ENCODE data around the gene REEP5. TPM values are rescaled to one million over a fixed set of nuclear protein-coding genes. Genes with fewer than 3 reads are reported as not detected.

The REEP5 gene
- polyA plus RNA-seq, 6 donors from 2014 or later: 92.3 to 138 (median 101) TPM

DNA sequence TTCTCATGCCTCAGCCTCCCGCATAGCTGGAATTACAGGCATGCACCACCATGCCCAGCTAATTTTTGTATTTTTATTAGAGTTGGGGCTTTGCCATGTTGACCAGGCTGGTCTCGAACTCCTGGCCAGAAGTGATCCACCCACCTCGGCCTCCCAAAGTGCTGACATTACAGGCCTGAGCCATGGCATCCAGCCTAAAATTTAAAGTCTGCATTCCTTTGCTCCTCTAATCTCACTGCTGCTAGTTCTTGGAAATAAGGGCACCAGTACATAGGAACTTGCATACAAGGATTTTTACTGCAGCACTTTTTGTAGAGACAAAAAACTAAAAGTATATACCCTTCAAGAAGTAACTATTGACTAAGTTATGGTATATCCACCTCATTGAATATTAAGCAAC is 34.6 kb upstream of the REEP5 start:
- no peak overlapping the region for H3K4me3 Mint-ChIP-seq
- H3K4me1 Mint-ChIP-seq: peaks cover 0 to 9% (median 5%) of the 10 kb centered on the region in 3 donors
- H3K36me3 Mint-ChIP-seq: no peaks in the 10 kb centered on the region
- H3K9me3 Mint-ChIP-seq: peaks cover 0 to 2% (median 0%) of the 10 kb centered on the region in 7 donors
- H3K27ac Mint-ChIP-seq: no peak overlapping the region
- no peak for DNase-seq
- ATAC-seq (ENCODE audit: low read depth in 2 of 2): no peak
- no peaks in the 10 kb centered on the region for H3K27me3 Mint-ChIP-seq

DNA sequence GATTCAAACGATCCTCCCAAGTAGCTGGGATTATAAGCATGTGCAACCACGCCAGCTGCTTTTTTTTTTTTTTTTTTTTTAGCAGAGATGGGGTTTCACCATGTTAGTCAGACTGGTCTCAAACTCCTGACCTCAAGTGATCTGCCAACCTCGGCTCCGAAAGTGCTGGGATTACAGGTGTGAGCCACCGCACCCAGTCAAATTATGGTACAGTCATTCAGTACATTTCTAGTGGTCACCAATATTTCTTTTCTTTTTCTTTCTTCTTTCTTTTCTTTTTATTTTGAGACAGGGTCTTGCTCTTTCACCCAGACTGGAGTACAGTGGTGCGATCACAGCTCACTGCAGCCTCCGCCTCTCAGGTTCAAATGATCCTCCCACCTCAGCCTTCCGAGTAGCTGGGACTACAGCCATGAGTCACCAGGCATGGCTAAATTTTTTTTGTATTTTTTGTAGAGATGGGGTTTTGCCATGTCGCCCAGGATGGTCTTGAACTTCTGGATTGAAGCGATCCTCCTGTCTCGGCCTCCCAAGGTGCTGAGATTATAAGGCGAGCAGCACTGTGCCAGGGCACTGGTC is 29.2 kb upstream of the REEP5 start:
- H3K36me3 Mint-ChIP-seq: no peaks in the 10 kb centered on the region

GRCh38 chr5:112948458-112948857 is 26.4 kb upstream of the REEP5 start:
- DNase-seq: no peak
- no peak overlapping the region for H3K27ac Mint-ChIP-seq
- no peaks in the 10 kb centered on the region for H3K27me3 Mint-ChIP-seq
- H3K4me3 Mint-ChIP-seq: no peak overlapping the region
- H3K4me1 Mint-ChIP-seq: no peaks in the 10 kb centered on the region
- H3K36me3 Mint-ChIP-seq: no peaks in the 10 kb centered on the region
- H3K9me3 Mint-ChIP-seq: peaks cover 0 to 3% (median 0%) of the 10 kb centered on the region in 7 donors
- ATAC-seq (ENCODE audit: low read depth in 2 of 2): no peak

More for the DNA sequence above, 29.2 kb upstream of the REEP5 start:
- no peak for ATAC-seq (ENCODE audit: low read depth in 2 of 2)
- Mint-ChIP-seq H3K9me3 (peaks cover 0 to 3% (median 0%) of the 10 kb centered on the region in 7 donors), H3K4me3 (no peak overlapping the region), H3K4me1 (no peaks in the 10 kb centered on the region), H3K27me3 (no peaks in the 10 kb centered on the region), H3K27ac (peak overlapping the region in 1 of 6 donors; percentile 37)
- no peak for DNase-seq

DNA sequence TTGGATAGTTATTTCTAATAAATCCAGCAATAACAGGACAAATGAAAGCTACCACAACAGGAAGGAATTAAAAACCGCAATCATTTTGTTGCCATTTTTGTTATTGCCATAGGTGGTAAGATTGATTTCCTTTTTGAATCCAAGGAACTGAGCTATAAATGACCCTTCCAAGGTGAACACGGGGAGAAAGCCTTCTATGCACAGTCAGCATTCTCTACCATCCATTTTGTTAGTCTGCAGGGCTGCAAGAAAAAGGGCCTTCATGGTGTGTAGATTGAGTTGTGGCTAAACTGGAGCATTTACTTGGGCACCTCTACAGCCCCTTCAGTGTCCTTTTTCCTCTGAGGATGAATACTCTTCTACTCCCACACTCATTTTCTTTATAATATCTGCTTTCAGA is 18.6 kb upstream of the REEP5 start:
- Mint-ChIP-seq H3K9me3 (no peaks in the 10 kb centered on the region), H3K27ac (no peak overlapping the region)

DNA sequence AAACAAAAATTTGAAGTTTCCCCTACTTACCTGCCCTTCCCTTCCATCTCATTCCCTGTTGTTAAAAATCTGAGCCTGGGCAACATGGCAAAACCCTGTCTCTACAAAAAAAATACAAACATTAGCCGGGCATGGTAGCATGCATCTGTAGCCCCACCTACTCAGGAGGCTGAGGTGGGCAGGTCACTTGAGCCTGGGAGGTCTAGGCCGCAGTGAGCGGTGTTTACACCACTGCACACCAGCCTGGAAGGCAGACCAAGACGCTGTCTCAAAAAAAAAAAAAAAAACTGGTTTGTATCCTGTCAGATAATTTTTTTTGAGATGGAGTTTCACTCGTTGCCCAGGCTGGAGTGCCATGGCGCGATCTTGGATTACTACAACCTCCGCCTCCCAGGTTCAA is 16.3 kb upstream of the REEP5 start:
- peaks cover 0 to 5% (median 0%) of the 10 kb centered on the region in 7 donors for H3K9me3 Mint-ChIP-seq
- no peak overlapping the region for H3K27ac Mint-ChIP-seq
- H3K27me3 Mint-ChIP-seq: peaks cover 0 to 7% (median 0%) of the 10 kb centered on the region in 3 donors
- H3K4me1 Mint-ChIP-seq: peaks cover 8 to 11% (median 10%) of the 10 kb centered on the region in 3 donors
- no peak for DNase-seq
- peaks cover 0 to 8% of the 10 kb centered on the region in 2 donors for H3K36me3 Mint-ChIP-seq
- H3K4me3 Mint-ChIP-seq: no peak overlapping the region
- ATAC-seq (ENCODE audit: low read depth in 2 of 2): no peak

More for the DNA sequence above, 18.6 kb upstream of the REEP5 start:
- DNase-seq (no peak), ATAC-seq (ENCODE audit: low read depth in 2 of 2) (no peak)
- Mint-ChIP-seq H3K36me3 (no peaks in the 10 kb centered on the region), H3K4me3 (no peak overlapping the region), H3K27me3 (peaks cover 0 to 7% (median 0%) of the 10 kb centered on the region in 3 donors), H3K4me1 (peaks cover 0 to 5% (median 0%) of the 10 kb centered on the region in 3 donors)

DNA sequence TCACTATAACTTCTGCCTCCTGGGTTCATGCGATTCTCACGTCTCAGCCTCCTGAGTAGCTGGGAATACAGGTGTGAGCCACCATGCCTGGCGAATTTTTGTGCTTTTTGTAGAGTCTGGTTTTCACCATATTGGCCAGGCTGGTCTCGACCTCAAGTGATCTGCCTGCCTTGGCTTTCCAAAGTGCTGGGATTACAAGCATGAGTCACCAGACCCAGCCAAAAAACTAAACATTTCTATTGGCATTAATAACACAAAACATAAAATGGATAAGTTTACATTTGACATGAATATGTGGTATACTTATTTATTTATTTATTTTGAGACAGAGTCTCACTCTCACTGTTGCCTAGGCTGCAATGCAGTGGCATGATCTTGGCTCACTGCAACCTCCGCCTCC is 13.6 kb upstream of the REEP5 start:
- no peak for DNase-seq
- H3K4me3 Mint-ChIP-seq: no peak overlapping the region
- H3K4me1 Mint-ChIP-seq: peaks cover 15 to 17% (median 16%) of the 10 kb centered on the region in 3 donors
- no peak for ATAC-seq (ENCODE audit: low read depth in 2 of 2)
- no peaks in the 10 kb centered on the region for H3K27me3 Mint-ChIP-seq
- H3K9me3 Mint-ChIP-seq: peaks cover 0 to 5% (median 0%) of the 10 kb centered on the region in 7 donors
- H3K36me3 Mint-ChIP-seq: peaks cover 0 to 8% of the 10 kb centered on the region in 2 donors
- no peak overlapping the region for H3K27ac Mint-ChIP-seq

- peaks cover 21 to 30% (median 22%) of the 10 kb centered on the region in 3 donors for H3K4me1 Mint-ChIP-seq
- peaks cover 0 to 8% of the 10 kb centered on the region in 2 donors for H3K36me3 Mint-ChIP-seq
- H3K27ac Mint-ChIP-seq: no peak overlapping the region
- DNase-seq (no peak), ATAC-seq (ENCODE audit: low read depth in 2 of 2) (no peak)
- peaks cover 0 to 5% (median 0%) of the 10 kb centered on the region in 7 donors for H3K9me3 Mint-ChIP-seq
- no peaks in the 10 kb centered on the region for H3K27me3 Mint-ChIP-seq
- no peak overlapping the region for H3K4me3 Mint-ChIP-seq
Observed at GRCh38 chr5:112934366-112934663, 12.3 kb upstream of the REEP5 start.

GRCh38 chr5:112933651-112934365 is 11.8 kb upstream of the REEP5 start:
- no peak overlapping the region for H3K4me3 Mint-ChIP-seq
- no peak for DNase-seq
- H3K4me1 Mint-ChIP-seq: peaks cover 25 to 35% (median 26%) of the 10 kb centered on the region in 3 donors
- H3K9me3 Mint-ChIP-seq: peaks cover 0 to 5% (median 0%) of the 10 kb centered on the region in 7 donors
- no peak for ATAC-seq (ENCODE audit: low read depth in 2 of 2)
- no peak overlapping the region for H3K27ac Mint-ChIP-seq
- no peaks in the 10 kb centered on the region for H3K27me3 Mint-ChIP-seq
- H3K36me3 Mint-ChIP-seq: peaks cover 0 to 8% of the 10 kb centered on the region in 2 donors

DNA sequence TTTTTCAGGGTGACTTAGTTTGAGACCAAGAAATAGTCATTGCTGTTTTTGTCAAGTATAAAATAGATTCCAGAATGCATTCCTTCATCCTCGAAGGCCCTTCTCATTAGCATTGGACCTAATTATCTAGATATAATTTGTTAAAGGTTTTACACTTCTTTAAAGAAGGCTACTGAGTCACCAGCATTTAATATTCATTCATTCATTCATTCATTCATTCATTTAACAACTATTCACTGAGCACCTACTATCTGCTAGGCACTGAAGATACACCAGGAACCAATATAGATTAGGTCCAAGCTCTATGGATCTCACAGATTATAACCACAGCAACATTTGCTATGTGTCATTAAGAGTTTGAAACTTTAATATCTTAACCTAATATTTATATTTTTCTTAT is 11.1 kb upstream of the REEP5 start:
- H3K36me3 Mint-ChIP-seq: peaks cover 0 to 8% of the 10 kb centered on the region in 2 donors
- no peak for ATAC-seq (ENCODE audit: low read depth in 2 of 2)

DNA sequence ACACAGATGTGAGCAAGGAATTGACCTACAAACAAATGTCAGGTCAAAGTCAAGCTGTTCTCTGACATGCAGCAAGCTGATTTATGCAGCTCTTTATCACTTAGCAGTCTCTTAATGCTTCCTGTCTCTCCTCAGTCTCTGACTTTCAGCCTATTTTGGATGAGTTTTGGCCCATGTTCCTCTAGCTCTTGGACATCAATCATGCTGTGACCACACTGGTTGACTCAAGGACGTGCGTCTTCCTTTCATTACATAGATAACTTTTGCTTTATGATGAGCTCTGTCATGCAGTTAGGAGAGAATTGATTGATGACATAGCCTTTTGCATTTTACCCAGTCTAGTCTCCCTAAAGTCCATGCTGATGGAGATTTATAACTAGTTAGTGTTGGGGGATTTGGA is 9.4 kb upstream of the REEP5 start:
- H3K27me3 Mint-ChIP-seq: no peaks in the 10 kb centered on the region
- peak overlapping the region in 1 of 6 donors; percentile 82 for H3K27ac Mint-ChIP-seq
- H3K36me3 Mint-ChIP-seq: peaks cover 0 to 8% of the 10 kb centered on the region in 2 donors
- ATAC-seq (ENCODE audit: low read depth in 2 of 2): no peak
- DNase-seq: no peak
- H3K9me3 Mint-ChIP-seq: peaks cover 0 to 5% (median 0%) of the 10 kb centered on the region in 7 donors
- no peak overlapping the region for H3K4me3 Mint-ChIP-seq
- peaks cover 39 to 58% (median 49%) of the 10 kb centered on the region in 3 donors for H3K4me1 Mint-ChIP-seq

More for the DNA sequence above, 11.1 kb upstream of the REEP5 start:
- Mint-ChIP-seq H3K9me3 (peaks cover 0 to 5% (median 0%) of the 10 kb centered on the region in 7 donors), H3K4me1 (peaks cover 30 to 42% (median 33%) of the 10 kb centered on the region in 3 donors), H3K27me3 (no peaks in the 10 kb centered on the region), H3K27ac (no peak overlapping the region), H3K4me3 (no peak overlapping the region)
- no peak for DNase-seq

GRCh38 chr5:112930082-112930344 is 8.0 kb upstream of the REEP5 start:
- Mint-ChIP-seq H3K4me1 (peaks cover 40 to 70% (median 52%) of the 10 kb centered on the region in 3 donors), H3K4me3 (peak overlapping the region; percentile 18 to 86 (median 70))
- peak; percentile 69 for DNase-seq

GRCh38 chr5:112929336-112930081 is 7.5 kb upstream of the REEP5 start:
- peaks cover 42 to 74% (median 57%) of the 10 kb centered on the region in 3 donors for H3K4me1 Mint-ChIP-seq
- peak overlapping the region; percentile 75 to 90 (median 81) for H3K27ac Mint-ChIP-seq
- H3K4me3 Mint-ChIP-seq: peak overlapping the region; percentile 32 to 86 (median 72)
- DNase-seq: no peak
- peaks cover 0 to 5% (median 0%) of the 10 kb centered on the region in 7 donors for H3K9me3 Mint-ChIP-seq
- ATAC-seq (ENCODE audit: low read depth in 2 of 2): peak; percentile 16 to 31
- H3K27me3 Mint-ChIP-seq: no peaks in the 10 kb centered on the region
- peaks cover 0 to 8% of the 10 kb centered on the region in 2 donors for H3K36me3 Mint-ChIP-seq

More at GRCh38 chr5:112930082-112930344, 8.0 kb upstream of the REEP5 start:
- peaks cover 0 to 5% (median 0%) of the 10 kb centered on the region in 7 donors for H3K9me3 Mint-ChIP-seq
- ATAC-seq (ENCODE audit: low read depth in 2 of 2): peak; percentile 91
- peak overlapping the region in 4 of 6 donors; percentile 26 to 81 (median 78) for H3K27ac Mint-ChIP-seq
- H3K27me3 Mint-ChIP-seq: no peaks in the 10 kb centered on the region
- H3K36me3 Mint-ChIP-seq: peaks cover 0 to 8% of the 10 kb centered on the region in 2 donors

- ATAC-seq (ENCODE audit: low read depth in 2 of 2): no peak
- H3K4me3 Mint-ChIP-seq: peak overlapping the region; percentile 77 to 98 (median 87)
- H3K9me3 Mint-ChIP-seq: no peaks in the 10 kb centered on the region
- peak overlapping the region in 5 of 6 donors; percentile 69 to 99 (median 97) for H3K27ac Mint-ChIP-seq
- DNase-seq: no peak
- no peaks in the 10 kb centered on the region for H3K27me3 Mint-ChIP-seq
- peaks cover 36 to 84% (median 58%) of the 10 kb centered on the region in 3 donors for H3K4me1 Mint-ChIP-seq
- peaks cover 0 to under 1% of the 10 kb centered on the region in 2 donors for H3K36me3 Mint-ChIP-seq
Observed at GRCh38 chr5:112923988-112924387, 2.0 kb upstream of the REEP5 start.
